Smooth muscle cell (in vitro differentiated cells): ENCODE measurements around the gene EPB41L5. TPM values are rescaled to one million over a fixed set of nuclear protein-coding genes. Genes with fewer than 3 reads are reported as not detected.
"Not testable (repeated sequence)": the region's sequence is repeated elsewhere in the genome, so short reads cannot be mapped to it uniquely, and the experiment has no call there.

Experiments
- DNase-seq: peaks from one replicate; lab custom pipeline; 2025; ENCODE audit not compliant: unreplicated experiment; lab: John Stamatoyannopoulos, UW
- H2AFZ ChIP-seq: fragments of 200-600 bp; sonication (generic); 2 replicates; pipeline ENCODE4 v1.6.0; 2016; ENCODE audit warnings: antibody characterized with exemption, low read depth, mild to moderate bottlenecking
- H3F3A ChIP-seq: fragments of 200-600 bp; sonication (generic); 2 replicates; pipeline ENCODE4 v1.6.0; 2017; ENCODE audit warnings: antibody characterized with exemption, low read depth
- H3K27ac ChIP-seq: fragments of 200-600 bp; sonication (generic); 2 replicates; pipeline ENCODE4 v1.5.1; 2016; ENCODE audit warnings: low read depth, mild to moderate bottlenecking
- H3K27me3 ChIP-seq: fragments of 200-600 bp; sonication (generic); 2 replicates; pipeline ENCODE4 v1.6.1; 2016; ENCODE audit warnings: low read depth, mild to moderate bottlenecking
- H3K36me3 ChIP-seq: fragments of 200-600 bp; sonication (generic); 2 replicates; pipeline ENCODE4 v1.5.1; 2016; ENCODE audit warnings: low read depth
- H3K4me1 ChIP-seq: fragments of 200-600 bp; sonication (generic); 2 replicates; pipeline ENCODE4 v1.5.1; 2016; ENCODE audit warnings: low read depth
- H3K4me2 ChIP-seq: fragments of 200-600 bp; sonication (generic); 2 replicates; pipeline ENCODE4 v1.6.0; 2016; ENCODE audit warnings: mild to moderate bottlenecking
- H3K4me3 ChIP-seq: fragments of 200-600 bp; sonication (generic); 2 replicates; pipeline ENCODE4 v1.5.1; 2016; ENCODE audit warnings: mild to moderate bottlenecking
- H3K79me2 ChIP-seq: fragments of 200-600 bp; sonication (generic); 2 replicates; pipeline ENCODE4 v1.6.0; 2016; ENCODE audit warnings: low read depth, mild to moderate bottlenecking
- H3K9ac ChIP-seq: fragments of 200-600 bp; sonication (generic); 2 replicates; pipeline ENCODE4 v1.6.0; 2016; ENCODE audit warnings: low read depth
- H3K9me3 ChIP-seq: fragments of 200-600 bp; sonication (generic); replicated peaks from 2 replicates; pipeline ENCODE4 v1.5.1; 2016; ENCODE audit warnings: low read depth
- H4K20me1 ChIP-seq: fragments of 200-600 bp; sonication (generic); 2 replicates; pipeline ENCODE4 v1.6.0; 2016; ENCODE audit warnings: low read depth
- CTCF ChIP-seq: fragments of 200-600 bp; sonication (generic); IDR thresholded peaks from 2 replicates; pipeline ENCODE4 v1.5.1; 2017; ENCODE audit warnings: borderline replicate concordance, mild to moderate bottlenecking, antibody characterized with exemption; ENCODE audit not compliant: insufficient read depth, poor library complexity, severe bottlenecking
- WGBS: methylation state at CpG from one replicate; pipeline ENCODE4 v1.1.7; 2016; ENCODE audit warnings: low lambda C conversion rate; 5-methylcytosine and 5-hydroxymethylcytosine counted together
- polyA plus RNA-seq: library from polyadenylated mRNA; unstranded; fragments of >200 nt; fragmentation: Nextera tagmentation; extraction: Ambion mirVana; gene quantifications from 2 replicates; pipeline ENCODE4 v1.2.1, GENCODE V29; 2016
- total RNA-seq: library from RNA; depleted of rRNA; stranded (reverse); fragments of >200 nt; gene quantifications from 2 replicates; pipeline ENCODE4 v1.2.3, GENCODE V29; 2014

EPB41L5 gene
- total and polyA plus RNA-seq, 2 experiments from 2014 or later = 4.6 to 17.2 TPM

GRCh38 chr2:119996148-119996547 is 16.7 kb upstream of the EPB41L5 start:
- no peaks in the 10 kb centered on the region for H3K4me1 ChIP-seq
- no peaks in the 10 kb centered on the region for H3K9me3 ChIP-seq
- no peak for DNase-seq
- TF ChIP-seq CTCF = no peak
- H3K36me3 ChIP-seq = no peaks in the 10 kb centered on the region
- H3F3A ChIP-seq = no peaks in the 10 kb centered on the region
- H2AFZ ChIP-seq = no peak overlapping the region
- no peak overlapping the region for H3K27ac ChIP-seq
- H3K9ac ChIP-seq = no peak overlapping the region
- no peaks in the 10 kb centered on the region for H3K79me2 ChIP-seq
- H3K4me3 ChIP-seq = no peak overlapping the region
- H3K4me2 ChIP-seq = no peak overlapping the region
- WGBS = 88% methylated on average over 3 of the region's 3 CpGs
- H3K27me3 ChIP-seq = no peaks in the 10 kb centered on the region
- no peaks in the 10 kb centered on the region for H4K20me1 ChIP-seq

- H3K4me1 ChIP-seq, H3K36me3 ChIP-seq, H4K20me1 ChIP-seq, H3K27ac ChIP-seq, H3K9ac ChIP-seq, H3K9me3 ChIP-seq, H3K4me3 ChIP-seq, H3K27me3 ChIP-seq, DNase-seq, H2AFZ ChIP-seq, H3K79me2 ChIP-seq, H3F3A ChIP-seq, H3K4me2 ChIP-seq: not testable (repeated sequence)
- 80% methylated on average over 45 of the region's 55 CpGs for WGBS
Observed at GRCh38 chr2:119996896-119997891, 15.7 kb upstream of the EPB41L5 start.

GRCh38 chr2:120001471-120001870 is 11.4 kb upstream of the EPB41L5 start:
- Histone ChIP-seq H3F3A (no peaks in the 10 kb centered on the region), H4K20me1 (no peaks in the 10 kb centered on the region), H3K4me3 (no peak overlapping the region), H2AFZ (no peak overlapping the region), H3K4me2 (no peak overlapping the region), H3K4me1 (no peaks in the 10 kb centered on the region), H3K27me3 (no peaks in the 10 kb centered on the region), H3K9me3 (no peaks in the 10 kb centered on the region), H3K27ac (no peak overlapping the region), H3K36me3 (no peaks in the 10 kb centered on the region), H3K79me2 (no peaks in the 10 kb centered on the region), H3K9ac (no peak overlapping the region)
- WGBS = 63% methylated on average over 1 of the region's 1 CpG
- no peak for DNase-seq
- TF ChIP-seq CTCF = no peak

- Histone ChIP-seq H3K4me2 (no peak overlapping the region), H3F3A (no peaks in the 10 kb centered on the region), H3K9me3 (no peaks in the 10 kb centered on the region), H3K27me3 (no peaks in the 10 kb centered on the region), H3K9ac (no peak overlapping the region), H3K27ac (no peak overlapping the region), H4K20me1 (no peaks in the 10 kb centered on the region), H3K4me1 (no peaks in the 10 kb centered on the region), H3K4me3 (no peak overlapping the region), H2AFZ (no peak overlapping the region), H3K79me2 (no peaks in the 10 kb centered on the region), H3K36me3 (no peaks in the 10 kb centered on the region)
- TF ChIP-seq CTCF = no peak
- DNase-seq = no peak
Observed at GRCh38 chr2:120004254-120004653, 8.6 kb upstream of the EPB41L5 start.
